HFFc6 (cell line): ENCODE data around the gene BTK. TPM values are rescaled to one million over a fixed set of nuclear protein-coding genes. Genes with fewer than 3 reads are reported as not detected.

Experiments used
- DNase-seq: peaks from one replicate; pipeline ENCODE4 v3.0.0-alpha.2; 2018
- H3K27ac Mint-ChIP-seq: 2 replicates; pipeline ENCODE4 v1.8.0; 2020; ENCODE audit warnings: mild to moderate bottlenecking, mixed read lengths
- H3K27me3 Mint-ChIP-seq: 2 replicates; pipeline ENCODE4 v1.8.0; 2021; ENCODE audit warnings: mild to moderate bottlenecking, moderate library complexity, mixed read lengths; ENCODE audit not compliant: insufficient read depth
- H3K36me3 Mint-ChIP-seq: 2 replicates; pipeline ENCODE4 v1.8.0; 2021; ENCODE audit warnings: low read depth, mixed read lengths
- H3K4me1 Mint-ChIP-seq: 2 replicates; pipeline ENCODE4 v1.8.0; 2020; ENCODE audit warnings: low read depth, mixed read lengths
- H3K4me3 Mint-ChIP-seq: 2 replicates; pipeline ENCODE4 v1.8.0; 2020; ENCODE audit warnings: mild to moderate bottlenecking, moderate library complexity, mixed read lengths
- H3K9me3 Mint-ChIP-seq: 2 replicates; pipeline ENCODE4 v1.8.0; 2020; ENCODE audit warnings: mild to moderate bottlenecking, mixed read lengths
- CTCF ChIP-seq: fragments of 200-600 bp; sonication (generic); IDR thresholded peaks from 2 replicates; pipeline ENCODE4 v1.5.0; 2021; ENCODE audit warnings: antibody characterized with exemption, mild to moderate bottlenecking
- total RNA-seq, 6 experiments: library from RNA; stranded (reverse); fragmentation: NEBNext Ultra II Directional; extraction: Animal tissue kit (Norgen Biotek cat#: 25700); gene quantifications; 2 replicates in 1 of 6; 3 replicates in 5 of 6; pipeline ENCODE4 v1.2.3, GENCODE V29; 2021

The BTK gene
- total RNA-seq, 6 experiments from 2014 or later, result not detected

GRCh38 chrX:101303790-101304189 lies 82.2 kb downstream of the BTK start:
- TF ChIP-seq CTCF, result no peak
- no peaks in the 10 kb centered on the region for H3K36me3 Mint-ChIP-seq
- no peaks in the 10 kb centered on the region for H3K9me3 Mint-ChIP-seq
- H3K4me1 Mint-ChIP-seq, result no peaks in the 10 kb centered on the region
- no peak for DNase-seq
- H3K4me3 Mint-ChIP-seq, result no peak overlapping the region
- no peak overlapping the region for H3K27ac Mint-ChIP-seq
- no peaks in the 10 kb centered on the region for H3K27me3 Mint-ChIP-seq

Other genes with a start within 250 kb of the BTK start
- under 1 TPM; 0.30 to 0.55 (median 0.37) TPM for gene DRP2, start 166.4 kb downstream of the BTK start, total RNA-seq
- under 1 TPM; 0.15 to 0.59 (median 0.36) TPM for gene TAF7L, start 94.9 kb downstream of the BTK start, total RNA-seq
- 10 to 100 TPM; 15.2 to 23.8 (median 19.7) TPM for gene TIMM8A, start 37.4 kb downstream of the BTK start, total RNA-seq
- gene RPL36A, start 4.8 kb upstream of the BTK start, total RNA-seq, result 100 to 1,000 TPM; 127 to 361 (median 160) TPM
- gene GLA, start 21.7 kb upstream of the BTK start, total RNA-seq, result 10 to 100 TPM; 40.3 to 65.8 (median 45.0) TPM
- 10 to 100 TPM; 60.5 to 74.5 (median 68.1) TPM for gene HNRNPH2, start 22.0 kb upstream of the BTK start, total RNA-seq
- 10 to 100 TPM; 11.1 to 14.7 (median 12.9) TPM for gene ARMCX4, start 99.3 kb upstream of the BTK start, total RNA-seq
- gene ARMCX1, start 164.4 kb upstream of the BTK start, total RNA-seq, result 10 to 100 TPM; 32.0 to 36.6 (median 33.7) TPM
- 100 to 1,000 TPM in 1 of 6 experiments, 10 to 100 TPM in 5; 79.5 to 101 (median 83.7) TPM for gene ARMCX6, start 231.8 kb upstream of the BTK start, total RNA-seq
- 100 to 1,000 TPM in 2 of 6 experiments, 10 to 100 TPM in 4; 60.8 to 108 (median 63.2) TPM for gene ARMCX3, start 237.0 kb upstream of the BTK start, total RNA-seq